IPS-15b (cell line): ENCODE data around the gene BLOC1S1.

Source experiments
- H3K27me3 ChIP-seq: one replicate; pipeline ENCODE4 v1.6.1; 2013; ENCODE audit warnings: low read length; ENCODE audit not compliant: control insufficient read depth, insufficient read depth
- H3K36me3 ChIP-seq: one replicate; pipeline ENCODE4 v1.6.1; 2013; ENCODE audit warnings: low read length; ENCODE audit not compliant: control insufficient read depth, insufficient read depth
- H3K4me1 ChIP-seq: one replicate; pipeline ENCODE4 v1.6.1; 2013; ENCODE audit warnings: mild to moderate bottlenecking, low read length; ENCODE audit not compliant: control insufficient read depth, insufficient read depth
- H3K4me3 ChIP-seq: one replicate; pipeline ENCODE4 v1.5.1; 2013; ENCODE audit warnings: low read depth, low read length
- H3K9ac ChIP-seq: one replicate; pipeline ENCODE4 v1.6.1; 2013; ENCODE audit warnings: low read depth, mild to moderate bottlenecking, low read length
- H3K9me3 ChIP-seq: one replicate; pipeline ENCODE4 v1.6.1; 2013; ENCODE audit warnings: mild to moderate bottlenecking, low read length; ENCODE audit not compliant: control insufficient read depth, insufficient read depth

The BLOC1S1 gene

GRCh38 chr12:55715833-55716581, at the start of gene BLOC1S1:
Gene BLOC1S1, plus strand, starts transcription at chr12:55716046. Its CDS starts 6 bp downstream, at chr12:55716052.
- Histone ChIP-seq H3K4me1 (peaks cover 17% of the 10 kb centered on the region), H3K9ac (peak within 1 kb of the TSS; percentile 62), H3K27me3 (peaks cover 7% of the 10 kb centered on the region), H3K9me3 (no peaks in the 10 kb centered on the region), H3K4me3 (peak within 1 kb of the TSS; percentile 90), H3K36me3 (no peaks in the 10 kb centered on the region)

GRCh38 chr12:55666508-55666907, 49.3 kb upstream of the BLOC1S1 start:
- H3K9me3 ChIP-seq: no peaks in the 10 kb centered on the region
- H3K27me3 ChIP-seq: no peaks in the 10 kb centered on the region
- no peaks in the 10 kb centered on the region for H3K4me1 ChIP-seq
- no peak overlapping the region for H3K9ac ChIP-seq
- no peaks in the 10 kb centered on the region for H3K36me3 ChIP-seq
- no peak overlapping the region for H3K4me3 ChIP-seq

GRCh38 chr12:55670276-55670675, 45.6 kb upstream of the BLOC1S1 start:
- no peaks in the 10 kb centered on the region for H3K4me1 ChIP-seq
- H3K9me3 ChIP-seq: no peaks in the 10 kb centered on the region
- H3K36me3 ChIP-seq: no peaks in the 10 kb centered on the region
- no peak overlapping the region for H3K4me3 ChIP-seq
- H3K27me3 ChIP-seq: no peaks in the 10 kb centered on the region
- no peak overlapping the region for H3K9ac ChIP-seq

- Histone ChIP-seq H3K4me3 (no peak overlapping the region), H3K36me3 (no peaks in the 10 kb centered on the region), H3K9me3 (no peaks in the 10 kb centered on the region), H3K4me1 (no peaks in the 10 kb centered on the region), H3K27me3 (no peaks in the 10 kb centered on the region), H3K9ac (no peak overlapping the region)
Observed at GRCh38 chr12:55671746-55672145, 44.1 kb upstream of the BLOC1S1 start.

GRCh38 chr12:55673638-55674037, 42.2 kb upstream of the BLOC1S1 start:
- Histone ChIP-seq H3K27me3 (no peaks in the 10 kb centered on the region), H3K4me3 (no peak overlapping the region), H3K9me3 (no peaks in the 10 kb centered on the region), H3K36me3 (no peaks in the 10 kb centered on the region), H3K9ac (no peak overlapping the region), H3K4me1 (no peaks in the 10 kb centered on the region)

GRCh38 chr12:55675666-55676065, 40.2 kb upstream of the BLOC1S1 start:
- Histone ChIP-seq H3K9ac (no peak overlapping the region), H3K27me3 (no peaks in the 10 kb centered on the region), H3K9me3 (no peaks in the 10 kb centered on the region), H3K36me3 (no peaks in the 10 kb centered on the region), H3K4me3 (no peak overlapping the region), H3K4me1 (no peaks in the 10 kb centered on the region)

GRCh38 chr12:55676707-55677106, 39.1 kb upstream of the BLOC1S1 start:
- no peak overlapping the region for H3K4me3 ChIP-seq
- no peaks in the 10 kb centered on the region for H3K27me3 ChIP-seq
- H3K4me1 ChIP-seq: no peaks in the 10 kb centered on the region

GRCh38 chr12:55679691-55680090, 36.2 kb upstream of the BLOC1S1 start:
- no peak overlapping the region for H3K9ac ChIP-seq
- no peaks in the 10 kb centered on the region for H3K4me1 ChIP-seq
- H3K9me3 ChIP-seq: no peaks in the 10 kb centered on the region
- H3K36me3 ChIP-seq: no peaks in the 10 kb centered on the region
- no peak overlapping the region for H3K4me3 ChIP-seq
- no peaks in the 10 kb centered on the region for H3K27me3 ChIP-seq

More at GRCh38 chr12:55676707-55677106, 39.1 kb upstream of the BLOC1S1 start:
- Histone ChIP-seq H3K36me3 (no peaks in the 10 kb centered on the region), H3K9ac (no peak overlapping the region), H3K9me3 (no peaks in the 10 kb centered on the region)

GRCh38 chr12:55681142-55682077, 34.4 kb upstream of the BLOC1S1 start:
- Histone ChIP-seq H3K9ac (no peak overlapping the region), H3K36me3 (peaks cover 5% of the 10 kb centered on the region), H3K27me3 (no peaks in the 10 kb centered on the region), H3K4me3 (peak overlapping the region; percentile 43), H3K4me1 (no peaks in the 10 kb centered on the region), H3K9me3 (no peaks in the 10 kb centered on the region)

GRCh38 chr12:55682087-55682796, 33.6 kb upstream of the BLOC1S1 start:
- peak overlapping the region; percentile 43 for H3K4me3 ChIP-seq
- no peaks in the 10 kb centered on the region for H3K9me3 ChIP-seq
- H3K27me3 ChIP-seq: no peaks in the 10 kb centered on the region
- peaks cover 8% of the 10 kb centered on the region for H3K36me3 ChIP-seq
- no peaks in the 10 kb centered on the region for H3K4me1 ChIP-seq
- no peak overlapping the region for H3K9ac ChIP-seq

- Histone ChIP-seq H3K9me3 (no peaks in the 10 kb centered on the region), H3K27me3 (no peaks in the 10 kb centered on the region), H3K4me1 (no peaks in the 10 kb centered on the region), H3K36me3 (peaks cover 11% of the 10 kb centered on the region), H3K4me3 (no peak overlapping the region), H3K9ac (no peak overlapping the region)
Observed at GRCh38 chr12:55683676-55684075, 32.2 kb upstream of the BLOC1S1 start.
